Measurements from ENCODE around the gene PDCL2. TPM values are rescaled to one million over a fixed set of nuclear protein-coding genes. Genes with fewer than 3 reads are reported as not detected.

Gene PDCL2
- total RNA-seq, 1 donor, result not detected

- DNase-seq (ENCODE audit: low read depth), result no peak
- no peak for TF ChIP-seq CTCF (IDR thresholded peaks at IDR 0.05; ENCODE audit: insufficient read depth, low read length)
Observed at GRCh38 chr4:55528491-55528890, 63.6 kb downstream of the PDCL2 start.

GRCh38 chr4:55524844-55525571, 67.0 kb downstream of the PDCL2 start:
- no peak for TF ChIP-seq CTCF (IDR thresholded peaks at IDR 0.05; ENCODE audit: insufficient read depth, low read length)
- no peak overlapping the region for H3K4me3 ChIP-seq (ENCODE audit: low read depth, low read length)
- peak; percentile 67 for DNase-seq (ENCODE audit: low read depth)

More at GRCh38 chr4:55528491-55528890, 63.6 kb downstream of the PDCL2 start:
- H3K4me3 ChIP-seq (ENCODE audit: low read depth, low read length), result no peak overlapping the region

GRCh38 chr4:55518442-55518841, 73.6 kb downstream of the PDCL2 start:
- DNase-seq (ENCODE audit: low read depth), result no peak
- TF ChIP-seq CTCF (IDR thresholded peaks at IDR 0.05; ENCODE audit: insufficient read depth, low read length), result no peak
- H3K4me3 ChIP-seq (ENCODE audit: low read depth, low read length), result no peak overlapping the region

- DNase-seq (ENCODE audit: low read depth), result no peak
- TF ChIP-seq CTCF (IDR thresholded peaks at IDR 0.05; ENCODE audit: insufficient read depth, low read length), result no peak
Observed at GRCh38 chr4:55517526-55518229, 74.4 kb downstream of the PDCL2 start.

GRCh38 chr4:55512922-55513571, 79.0 kb downstream of the PDCL2 start:
- no peak for TF ChIP-seq CTCF (IDR thresholded peaks at IDR 0.05; ENCODE audit: insufficient read depth, low read length)
- no peak overlapping the region for H3K4me3 ChIP-seq (ENCODE audit: low read depth, low read length)
- DNase-seq (ENCODE audit: low read depth), result no peak

More at GRCh38 chr4:55517526-55518229, 74.4 kb downstream of the PDCL2 start:
- H3K4me3 ChIP-seq (ENCODE audit: low read depth, low read length), result no peak overlapping the region

- DNase-seq (ENCODE audit: low read depth), result no peak
- TF ChIP-seq CTCF (IDR thresholded peaks at IDR 0.05; ENCODE audit: insufficient read depth, low read length), result no peak
Observed at GRCh38 chr4:55512077-55512476, 80.0 kb downstream of the PDCL2 start.

More at GRCh38 chr4:55512077-55512476, 80.0 kb downstream of the PDCL2 start:
- no peak overlapping the region for H3K4me3 ChIP-seq (ENCODE audit: low read depth, low read length)
